Lower lobe of right lung (tissue), 2 donors: Measurements from ENCODE around the gene CTCF. TPM values are rescaled to one million over a fixed set of nuclear protein-coding genes. Genes with fewer than 3 reads are reported as not detected.
A peak's percentile ranks its signal among the peaks of the same experiment; 100 is the strongest.

Experiments
- ATAC-seq, 2 donors: fragments of 200-7000 bp; cut with Tn5 transposase; one replicate each; pipeline ENCODE4 v1.9.1; 2020 to 2022; ENCODE audit warnings: mild to moderate bottlenecking in 2 of 2, moderate library complexity in 2 of 2
- DNase-seq: peaks from one replicate; pipeline ENCODE4 v3.0.0-alpha.2; 2020
- H3K27ac ChIP-seq: fragments of 200-600 bp; one replicate; pipeline ENCODE4 v1.8.0; 2022
- H3K27me3 ChIP-seq: fragments of 200-600 bp; one replicate; pipeline ENCODE4 v1.8.0; 2022; ENCODE audit warnings: low read depth
- H3K36me3 ChIP-seq: fragments of 200-600 bp; one replicate; pipeline ENCODE4 v1.8.0; 2022; ENCODE audit warnings: mild to moderate bottlenecking
- H3K4me1 ChIP-seq: fragments of 200-600 bp; one replicate; pipeline ENCODE4 v1.8.0; 2022
- H3K4me3 ChIP-seq: fragments of 200-600 bp; one replicate; pipeline ENCODE4 v1.8.0; 2022; ENCODE audit warnings: mild to moderate bottlenecking
- H3K9me3 ChIP-seq: fragments of 200-600 bp; one replicate; pipeline ENCODE4 v1.8.0; 2022
- CTCF ChIP-seq: fragments of 200-600 bp; IDR thresholded peaks from one replicate; pipeline ENCODE4 v1.8.0; 2022; ENCODE audit warnings: antibody characterized with exemption, mild to moderate bottlenecking
- intact Hi-C: fragments of 100-400 bp; cut with DNase I; formaldehyde crosslinking; loops from one replicate; pipeline ENCODE4 v1.11.0; 2022
- total RNA-seq: library from RNA; stranded (reverse); fragmentation: NEBNext Ultra II Directional; extraction: Animal tissue kit (Norgen Biotek cat#: 25700); gene quantifications from one replicate; pipeline ENCODE4 v1.2.1, GENCODE V29; 2021
- donor health status: DM: no; HTN: yes; CAD: no; lungs with severe emphysema.

CTCF gene
- total RNA-seq, 1 donor from 2014 or later: 36.2 TPM

DNA sequence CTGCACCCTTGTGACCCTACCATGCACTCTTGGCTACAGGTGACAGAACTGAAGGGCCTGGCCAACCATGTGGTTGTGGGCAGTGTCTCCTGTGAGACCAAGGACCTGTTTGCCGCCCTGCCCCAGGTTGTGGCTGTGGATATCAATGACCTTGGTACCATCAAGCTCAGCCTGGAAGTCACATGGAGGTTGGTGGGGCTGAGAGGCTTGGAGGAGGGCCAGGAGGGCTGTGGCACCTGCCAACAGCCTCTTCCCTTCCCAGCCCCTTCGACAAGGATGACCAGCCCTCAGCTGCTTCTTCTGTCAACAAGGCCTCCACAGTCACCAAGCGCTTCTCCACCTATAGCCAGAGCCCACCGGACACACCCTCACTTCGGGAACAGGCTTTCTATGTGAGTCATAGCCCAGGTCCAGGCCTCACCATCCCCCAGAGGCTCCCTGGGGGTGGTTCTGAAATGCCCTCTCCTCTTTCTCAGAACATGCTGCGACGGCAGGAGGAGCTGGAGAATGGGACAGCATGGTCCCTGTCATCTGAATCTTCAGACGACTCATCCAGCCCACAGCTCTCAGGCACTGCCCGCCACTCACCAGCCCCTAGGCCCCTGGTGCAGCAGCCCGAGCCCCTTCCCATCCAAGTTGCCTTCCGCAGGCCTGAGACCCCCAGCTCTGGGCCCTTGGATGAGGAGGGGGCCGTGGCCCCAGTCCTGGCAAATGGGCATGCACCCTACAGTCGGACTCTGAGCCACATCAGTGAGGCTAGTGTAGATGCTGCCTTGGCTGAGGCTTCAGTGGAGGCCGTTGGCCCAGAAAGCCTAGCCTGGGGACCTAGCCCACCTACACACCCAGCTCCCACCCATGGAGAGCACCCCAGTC, 20.7 kb upstream of the CTCF start:
- peaks cover 82% of the 10 kb centered on the region for H3K36me3 ChIP-seq
- intact Hi-C loops: no loop called here
- DNase-seq (no peak), ATAC-seq (no peak)
- TF ChIP-seq CTCF: no peak
- H3K4me1 ChIP-seq: peaks cover 88% of the 10 kb centered on the region
- H3K27ac ChIP-seq: peak overlapping the region; percentile 11
- H3K4me3 ChIP-seq: no peak overlapping the region
- H3K27me3 ChIP-seq: no peaks in the 10 kb centered on the region
- H3K9me3 ChIP-seq: no peaks in the 10 kb centered on the region

DNA sequence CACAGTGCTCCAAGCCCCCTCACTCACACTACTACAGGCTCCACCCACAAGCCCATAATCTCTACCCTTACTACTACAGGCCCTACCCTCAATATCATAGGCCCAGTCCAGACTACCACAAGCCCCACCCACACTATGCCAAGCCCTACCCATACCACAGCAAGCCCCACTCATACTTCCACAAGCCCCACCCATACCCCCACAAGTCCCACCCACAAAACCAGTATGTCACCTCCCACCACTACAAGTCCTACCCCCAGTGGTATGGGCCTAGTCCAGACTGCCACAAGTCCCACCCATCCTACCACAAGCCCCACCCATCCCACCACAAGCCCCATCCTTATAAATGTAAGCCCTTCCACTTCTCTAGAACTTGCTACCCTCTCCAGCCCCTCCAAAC, 19.9 kb upstream of the CTCF start:
- ATAC-seq (peak in 1 of 2 donors; percentile 37), DNase-seq (peak; percentile 68)
- intact Hi-C loops: no loop called here
- Histone ChIP-seq H3K4me3 (no peak overlapping the region), H3K27me3 (no peaks in the 10 kb centered on the region), H3K27ac (peak overlapping the region; percentile 11), H3K9me3 (no peaks in the 10 kb centered on the region), H3K36me3 (peaks cover 88% of the 10 kb centered on the region), H3K4me1 (peaks cover 88% of the 10 kb centered on the region)
- no peak for TF ChIP-seq CTCF

- ATAC-seq: no peak
- peaks cover 92% of the 10 kb centered on the region for H3K36me3 ChIP-seq
Measured at GRCh38 chr16:67543036-67543435, 19.3 kb upstream of the CTCF start.

GRCh38 chr16:67543582-67543981, 18.7 kb upstream of the CTCF start:
- Histone ChIP-seq H3K4me3 (no peak overlapping the region), H3K27me3 (no peaks in the 10 kb centered on the region), H3K9me3 (no peaks in the 10 kb centered on the region), H3K36me3 (peaks cover 96% of the 10 kb centered on the region), H3K4me1 (peaks cover 86% of the 10 kb centered on the region), H3K27ac (no peak overlapping the region)
- ATAC-seq (no peak), DNase-seq (peak; percentile 38)
- TF ChIP-seq CTCF: no peak
- intact Hi-C loops: no loop called here

More at GRCh38 chr16:67543036-67543435, 19.3 kb upstream of the CTCF start:
- TF ChIP-seq CTCF: no peak
- H3K9me3 ChIP-seq: no peaks in the 10 kb centered on the region
- peak; percentile 34 for DNase-seq
- peaks cover 89% of the 10 kb centered on the region for H3K4me1 ChIP-seq
- no peak overlapping the region for H3K27ac ChIP-seq
- intact Hi-C loops: no loop called here
- no peak overlapping the region for H3K4me3 ChIP-seq
- H3K27me3 ChIP-seq: no peaks in the 10 kb centered on the region

GRCh38 chr16:67544329-67544841, 17.9 kb upstream of the CTCF start:
- Histone ChIP-seq H3K4me1 (peaks cover 78% of the 10 kb centered on the region), H3K27me3 (no peaks in the 10 kb centered on the region), H3K27ac (peak overlapping the region; percentile 11), H3K36me3 (peaks cover 93% of the 10 kb centered on the region), H3K4me3 (no peak overlapping the region), H3K9me3 (no peaks in the 10 kb centered on the region)
- DNase-seq: peak; percentile 39
- ATAC-seq: no peak
- intact Hi-C loops: no loop called here
- TF ChIP-seq CTCF: no peak
